CD4-positive, alpha-beta T cell (primary cell): ENCODE results near the gene KRTAP10-3. TPM values are rescaled to one million over a fixed set of nuclear protein-coding genes. Genes with fewer than 3 reads are reported as not detected.

Experiments used
- ATAC-seq: fragments of 200-7000 bp; cut with Tn5 transposase; one replicate; pipeline ENCODE4 v1.10.0; 2022; ENCODE audit warnings: mild to moderate bottlenecking; ENCODE audit not compliant: poor library complexity
- CTCF ChIA-PET: fragments of 350-600 bp; sonication (Branson Sonifier 250); formaldehyde crosslinking; loops from one replicate; lab custom pipeline; 2021; ENCODE audit warnings: antibody characterized with exemption, inconsistent platforms; lab: Charles Lee
- POLR2A ChIA-PET: fragments of 350-600 bp; sonication (Branson Sonifier 250); formaldehyde crosslinking; loops from one replicate; lab custom pipeline; 2021; ENCODE audit warnings: antibody characterized with exemption, inconsistent platforms; lab: Charles Lee
- DNase-seq, 14 experiments: peaks; one replicate each; pipeline ENCODE4 v3.0.0-alpha.2; 2013 to 2020; ENCODE audit warnings: mixed read lengths in 2 of 14
- H3K27ac ChIP-seq, 2 donors: one replicate each; pipeline versions ENCODE4 v1.5.1 to v1.7.0; 2013; ENCODE audit warnings: low read length in 2 of 2, low read depth in 1 of 2, mild to moderate bottlenecking in 1 of 2
- H3K27me3 ChIP-seq, 2 experiments: 1 replicate in 1 of 2; 2 replicates in 1 of 2; pipeline versions ENCODE4 v1.6.1 to v1.7.0; 2013; ENCODE audit warnings: low read length in 2 of 2, control low read depth in 1 of 2, mild to moderate bottlenecking in 1 of 2, moderate library complexity in 1 of 2; ENCODE audit not compliant: insufficient read depth in 2 of 2, control insufficient read depth in 1 of 2
- H3K36me3 ChIP-seq: one replicate; pipeline ENCODE4 v1.6.1; 2013; ENCODE audit warnings: low read length, control low read depth; ENCODE audit not compliant: insufficient read depth
- H3K4me1 ChIP-seq: one replicate; pipeline ENCODE4 v1.6.1; 2013; ENCODE audit warnings: low read length, control low read depth; ENCODE audit not compliant: insufficient read depth
- H3K4me3 ChIP-seq: one replicate; pipeline ENCODE4 v1.5.1; 2013; ENCODE audit warnings: mild to moderate bottlenecking, low read length, moderate library complexity
- H3K9me3 ChIP-seq, 2 experiments: 1 replicate in 1 of 2; 2 replicates in 1 of 2; pipeline versions ENCODE4 v1.6.1 to v1.7.0; 2013; ENCODE audit warnings: low read length in 2 of 2, mild to moderate bottlenecking in 2 of 2, control low read depth in 1 of 2, moderate library complexity in 1 of 2; ENCODE audit not compliant: control insufficient read depth in 1 of 2, insufficient read depth in 1 of 2
- H3K27ac Mint-ChIP-seq: one replicate; pipeline ENCODE4 v1.8.0; 2020; ENCODE audit warnings: mixed read lengths
- H3K27me3 Mint-ChIP-seq: one replicate; pipeline ENCODE4 v1.8.0; 2021; ENCODE audit warnings: mixed read lengths
- H3K36me3 Mint-ChIP-seq: one replicate; pipeline ENCODE4 v1.8.0; 2021; ENCODE audit warnings: low read depth, mixed read lengths
- H3K4me1 Mint-ChIP-seq: one replicate; pipeline ENCODE4 v1.8.0; 2021; ENCODE audit warnings: low read depth, mixed read lengths
- H3K4me3 Mint-ChIP-seq: one replicate; pipeline ENCODE4 v1.8.0; 2020; ENCODE audit warnings: mild to moderate bottlenecking, mixed read lengths
- H3K9me3 Mint-ChIP-seq: one replicate; pipeline ENCODE4 v1.8.0; 2020; ENCODE audit warnings: mixed read lengths
- intact Hi-C, 2 experiments: fragments of 100-400 bp; cut with DNase I in 1 of 2; cut with micrococcal nuclease in 1 of 2; formaldehyde crosslinking; loops; one replicate each; pipeline versions ENCODE4 v1.15.1 to v1.9.0; 2023 to 2025; cut with DNase I, micrococcal nuclease
- total RNA-seq, 174 experiments: library from RNA in 2 of 174; stranded (reverse) in 2 of 174; gene quantifications; one replicate each; pipeline ENCODE4 v1.2.3 and lab custom pipeline; 2021 to 2026
- TF ChIP-seq, protein P1 (sequence below): fragments of 200-600 bp; IDR thresholded peaks from one replicate; pipeline ENCODE4 v1.8.0; 2022; ENCODE audit warnings: antibody characterized with exemption, mild to moderate bottlenecking

Gene KRTAP10-3
- total RNA-seq, 2 experiments from 2014 or later: not detected

GRCh38 chr21:44556879-44557278, 1.7 kb downstream of the KRTAP10-3 start:
- Mint-ChIP-seq H3K4me1 (no peaks in the 10 kb centered on the region), H3K27ac (no peak overlapping the region), H3K27me3 (no peaks in the 10 kb centered on the region), H3K9me3 (peaks cover 10% of the 10 kb centered on the region), H3K36me3 (peaks cover 21% of the 10 kb centered on the region), H3K4me3 (no peak overlapping the region)
- H3K27ac ChIP-seq: no peak overlapping the region
- POLR2A ChIA-PET: no interaction called here
- intact Hi-C loops: no loop called here
- CTCF ChIA-PET: no interaction called here
- peaks cover 0 to 4% of the 10 kb centered on the region in 2 experiments for H3K27me3 ChIP-seq
- H3K4me1 ChIP-seq: no peaks in the 10 kb centered on the region
- no peaks in the 10 kb centered on the region for H3K36me3 ChIP-seq
- DNase-seq (no peak), ATAC-seq (no peak)
- peaks cover 5 to 33% of the 10 kb centered on the region in 2 experiments for H3K9me3 ChIP-seq
- TF ChIP-seq, protein P1, sequence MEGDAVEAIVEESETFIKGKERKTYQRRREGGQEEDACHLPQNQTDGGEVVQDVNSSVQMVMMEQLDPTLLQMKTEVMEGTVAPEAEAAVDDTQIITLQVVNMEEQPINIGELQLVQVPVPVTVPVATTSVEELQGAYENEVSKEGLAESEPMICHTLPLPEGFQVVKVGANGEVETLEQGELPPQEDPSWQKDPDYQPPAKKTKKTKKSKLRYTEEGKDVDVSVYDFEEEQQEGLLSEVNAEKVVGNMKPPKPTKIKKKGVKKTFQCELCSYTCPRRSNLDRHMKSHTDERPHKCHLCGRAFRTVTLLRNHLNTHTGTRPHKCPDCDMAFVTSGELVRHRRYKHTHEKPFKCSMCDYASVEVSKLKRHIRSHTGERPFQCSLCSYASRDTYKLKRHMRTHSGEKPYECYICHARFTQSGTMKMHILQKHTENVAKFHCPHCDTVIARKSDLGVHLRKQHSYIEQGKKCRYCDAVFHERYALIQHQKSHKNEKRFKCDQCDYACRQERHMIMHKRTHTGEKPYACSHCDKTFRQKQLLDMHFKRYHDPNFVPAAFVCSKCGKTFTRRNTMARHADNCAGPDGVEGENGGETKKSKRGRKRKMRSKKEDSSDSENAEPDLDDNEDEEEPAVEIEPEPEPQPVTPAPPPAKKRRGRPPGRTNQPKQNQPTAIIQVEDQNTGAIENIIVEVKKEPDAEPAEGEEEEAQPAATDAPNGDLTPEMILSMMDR: no peak
- no peak overlapping the region for H3K4me3 ChIP-seq

DNA sequence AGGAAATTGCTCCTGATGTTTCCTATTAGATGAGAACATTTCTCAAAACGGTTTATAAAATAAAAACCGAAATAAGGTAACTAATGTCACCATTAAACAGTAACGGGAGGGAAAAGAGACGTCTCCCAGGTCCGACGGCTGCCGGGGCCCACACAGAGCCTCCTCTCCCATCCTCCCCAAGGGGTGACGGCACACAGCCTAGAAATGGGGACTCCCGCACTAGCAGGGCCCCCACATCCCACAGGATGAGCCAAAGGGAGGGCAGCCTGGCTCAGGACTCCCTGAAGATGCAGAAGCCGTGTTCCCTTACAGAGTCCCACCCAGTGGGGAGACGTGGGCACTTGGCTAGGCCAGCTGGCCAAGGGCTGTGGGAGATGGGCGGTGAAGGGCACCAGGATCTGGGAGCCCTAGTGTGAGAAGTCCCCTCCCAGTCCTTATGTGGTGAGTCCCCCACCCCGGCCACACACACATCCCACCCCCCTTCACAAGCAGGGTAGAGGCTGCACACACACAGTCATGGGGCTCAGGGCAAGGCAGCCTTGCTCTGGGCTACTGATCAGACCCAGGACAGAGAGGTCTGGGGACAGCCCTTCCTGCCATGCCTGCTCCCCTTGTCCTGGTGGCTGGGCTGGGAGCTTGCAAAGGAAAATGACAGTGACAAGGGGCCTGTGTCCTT, 3.3 kb downstream of the KRTAP10-3 start:
- Mint-ChIP-seq H3K9me3 (peaks cover 5% of the 10 kb centered on the region), H3K4me3 (no peak overlapping the region), H3K4me1 (no peaks in the 10 kb centered on the region), H3K36me3 (peaks cover 9% of the 10 kb centered on the region), H3K27me3 (no peaks in the 10 kb centered on the region), H3K27ac (no peak overlapping the region)
- TF ChIP-seq, protein P1: no peak
- peaks cover 0 to 4% of the 10 kb centered on the region in 2 experiments for H3K27me3 ChIP-seq
- CTCF ChIA-PET: no interaction called here
- H3K27ac ChIP-seq: no peak overlapping the region
- H3K9me3 ChIP-seq: peaks cover 5 to 34% of the 10 kb centered on the region in 2 experiments
- H3K4me1 ChIP-seq: no peaks in the 10 kb centered on the region
- DNase-seq (no peak), ATAC-seq (no peak)
- intact Hi-C loops: no loop called here
- no peak overlapping the region for H3K4me3 ChIP-seq
- POLR2A ChIA-PET: no interaction called here
- H3K36me3 ChIP-seq: no peaks in the 10 kb centered on the region

DNA sequence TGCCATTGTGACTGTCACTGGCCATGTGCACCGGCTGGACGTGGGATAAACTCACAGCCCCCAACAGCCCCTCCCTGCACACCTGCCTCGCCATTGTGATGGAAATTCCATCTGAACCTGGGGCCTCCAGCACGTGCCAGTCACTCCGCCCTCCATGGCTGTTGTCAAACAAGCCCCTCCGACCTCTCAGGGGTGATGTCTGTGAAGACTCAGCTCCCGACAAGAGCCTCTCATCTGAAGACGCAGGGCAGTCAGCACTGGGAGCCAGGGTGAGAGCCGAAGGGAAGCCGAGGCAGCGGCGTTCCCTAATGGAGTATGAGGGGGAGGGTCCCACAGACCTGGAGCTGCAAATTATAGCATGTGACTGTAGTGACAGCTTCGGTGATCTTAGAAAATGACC, 5.9 kb downstream of the KRTAP10-3 start:
- Histone ChIP-seq H3K9me3 (peaks cover 5 to 23% of the 10 kb centered on the region in 2 experiments), H3K36me3 (no peaks in the 10 kb centered on the region), H3K4me3 (no peak overlapping the region), H3K4me1 (peaks cover 13% of the 10 kb centered on the region), H3K27me3 (peaks cover 0 to 4% of the 10 kb centered on the region in 2 experiments), H3K27ac (no peak overlapping the region)
- no peak overlapping the region for H3K27ac Mint-ChIP-seq
- ChIA-PET POLR2A (no interaction called here), CTCF (no interaction called here)
- peaks cover 19% of the 10 kb centered on the region for H3K4me1 Mint-ChIP-seq
- TF ChIP-seq, protein P1: no peak
- H3K4me3 Mint-ChIP-seq: no peak overlapping the region
- H3K9me3 Mint-ChIP-seq: peaks cover 7% of the 10 kb centered on the region
- intact Hi-C loops: no loop called here
- peaks cover 21% of the 10 kb centered on the region for H3K36me3 Mint-ChIP-seq
- ATAC-seq: no peak
- H3K27me3 Mint-ChIP-seq: no peaks in the 10 kb centered on the region
- no peak for DNase-seq
